ENCODE results near the gene PRICKLE2. TPM values are rescaled to one million over a fixed set of nuclear protein-coding genes. Genes with fewer than 3 reads are reported as not detected.

PRICKLE2 gene
- total and polyA plus RNA-seq, 7 donors: 0.34 to 4.9 (median 2.2) TPM

GRCh38 chr3:64123931-64124330 is 101.3 kb downstream of the PRICKLE2 start:
- WGBS, 3 donors: 79 to 89% (median 87%) methylated on average over 2 of the region's 2 CpGs
- no peaks in the 10 kb centered on the region for H3K9me3 ChIP-seq
- no peak overlapping the region for H3K4me3 ChIP-seq
- no peak for ATAC-seq
- H3K27me3 ChIP-seq (ENCODE audit: insufficient read depth in 3 of 3, low read length in 2 of 3): no peaks in the 10 kb centered on the region
- no peaks in the 10 kb centered on the region for H3K36me3 ChIP-seq (ENCODE audit: insufficient read depth in 1 of 2, low read depth in 1 of 2)
- no peak for DNase-seq
- intact Hi-C loops (cut with DNase I): no loop called here
- no peak for TF ChIP-seq CTCF (IDR thresholded peaks at IDR 0.05)
- no peaks in the 10 kb centered on the region for H3K4me1 ChIP-seq
- H3K27ac ChIP-seq: no peak overlapping the region

GRCh38 chr3:64122476-64122875 is 102.8 kb downstream of the PRICKLE2 start:
- no peaks in the 10 kb centered on the region for H3K9me3 ChIP-seq
- 20 to 37% (median 36%) methylated on average over 3 of the region's 3 CpGs for WGBS, 3 donors
- ATAC-seq: peak in 1 of 4 donors; percentile 75
- DNase-seq: no peak
- H3K4me1 ChIP-seq: no peaks in the 10 kb centered on the region
- no peak overlapping the region for H3K27ac ChIP-seq
- intact Hi-C loops (cut with DNase I): no loop called here
- H3K36me3 ChIP-seq (ENCODE audit: insufficient read depth in 1 of 2, low read depth in 1 of 2): no peaks in the 10 kb centered on the region
- TF ChIP-seq CTCF (IDR thresholded peaks at IDR 0.05): no peak
- no peaks in the 10 kb centered on the region for H3K27me3 ChIP-seq (ENCODE audit: insufficient read depth in 3 of 3, low read length in 2 of 3)
- H3K4me3 ChIP-seq: no peak overlapping the region

GRCh38 chr3:64121750-64122311 is 103.4 kb downstream of the PRICKLE2 start:
- Histone ChIP-seq H3K9me3 (no peaks in the 10 kb centered on the region), H3K27me3 (ENCODE audit: insufficient read depth in 3 of 3, low read length in 2 of 3) (no peaks in the 10 kb centered on the region), H3K4me1 (no peaks in the 10 kb centered on the region), H3K36me3 (ENCODE audit: insufficient read depth in 1 of 2, low read depth in 1 of 2) (no peaks in the 10 kb centered on the region), H3K27ac (no peak overlapping the region), H3K4me3 (no peak overlapping the region)
- ATAC-seq: no peak
- TF ChIP-seq CTCF (IDR thresholded peaks at IDR 0.05): no peak
- 12 to 15% (median 13%) methylated on average over 3 of the region's 3 CpGs for WGBS, 3 donors
- intact Hi-C loops (cut with DNase I): no loop called here
- no peak for DNase-seq

- H3K27me3 ChIP-seq (ENCODE audit: insufficient read depth in 3 of 3, low read length in 2 of 3): no peaks in the 10 kb centered on the region
- no peaks in the 10 kb centered on the region for H3K36me3 ChIP-seq (ENCODE audit: insufficient read depth in 1 of 2, low read depth in 1 of 2)
- 43 to 57% (median 44%) methylated on average over 5 of the region's 5 CpGs for WGBS, 3 donors
- no peak overlapping the region for H3K27ac ChIP-seq
- H3K4me1 ChIP-seq: no peaks in the 10 kb centered on the region
- ATAC-seq (no peak), DNase-seq (no peak)
- no peak overlapping the region for H3K4me3 ChIP-seq
- intact Hi-C loops (cut with DNase I): no loop called here
- TF ChIP-seq CTCF (IDR thresholded peaks at IDR 0.05): no peak
- H3K9me3 ChIP-seq: no peaks in the 10 kb centered on the region
These were observed 104.4 kb downstream of the PRICKLE2 start for GRCh38 chr3:64120876-64121275.

- Histone ChIP-seq H3K27me3 (ENCODE audit: insufficient read depth in 3 of 3, low read length in 2 of 3) (no peaks in the 10 kb centered on the region), H3K27ac (no peak overlapping the region), H3K4me3 (no peak overlapping the region), H3K4me1 (no peaks in the 10 kb centered on the region), H3K36me3 (ENCODE audit: insufficient read depth in 1 of 2, low read depth in 1 of 2) (no peaks in the 10 kb centered on the region), H3K9me3 (no peaks in the 10 kb centered on the region)
- WGBS, 3 donors: 90 to 97% (median 96%) methylated on average over 1 of the region's 1 CpG
- DNase-seq (no peak), ATAC-seq (no peak)
- no peak for TF ChIP-seq CTCF (IDR thresholded peaks at IDR 0.05)
- intact Hi-C loops (cut with DNase I): no loop called here
These were observed 107.8 kb downstream of the PRICKLE2 start for GRCh38 chr3:64117483-64117882.
